GM13976 (cell line): Measurements from ENCODE around the gene NTMT1.

ENCODE experiments used
- DNase-seq: peaks from one replicate; pipeline ENCODE4 v3.0.0; 2012; ENCODE audit warnings: low spot score
- in situ Hi-C: fragments of 300-500 bp; cut with MboI; formaldehyde crosslinking; loops from one replicate; pipeline ENCODE4 v1.12.0; 2022; ENCODE audit warnings: low sequenced_read_pairs, mixed read lengths, inconsistent platforms; ENCODE audit not compliant: unreplicated experiment
- TF ChIP-seq, protein P1 (sequence below): IDR thresholded peaks from 2 replicates; pipeline ENCODE4 v1.5.1; 2012; ENCODE audit warnings: borderline replicate concordance, mild to moderate bottlenecking; ENCODE audit not compliant: insufficient read depth; ENCODE audit errors: extremely low read depth, missing control alignments, control extremely low read depth

The NTMT1 gene

DNA sequence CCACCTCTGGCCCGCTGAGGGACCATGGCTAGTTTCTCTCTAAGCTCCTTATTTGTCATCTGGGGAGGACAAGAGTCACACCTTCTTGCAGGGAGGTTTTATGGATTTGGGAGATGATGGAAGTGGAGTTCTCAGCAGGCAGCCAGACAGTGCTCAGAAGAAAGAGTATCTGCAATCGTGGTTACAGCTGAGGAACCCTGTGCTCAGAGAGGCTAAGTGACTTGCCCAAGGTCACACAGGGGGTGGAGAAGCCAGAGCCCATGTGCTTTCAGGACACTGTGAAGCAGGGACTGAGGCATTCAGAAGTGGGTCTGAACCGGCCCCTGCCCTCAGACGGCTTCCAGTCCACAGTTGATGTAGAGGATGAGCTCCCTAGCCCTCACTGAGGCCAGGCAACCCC, 50.3 kb downstream of the NTMT1 start:
- no peak for DNase-seq
- in situ Hi-C loops, result no loop called here
- TF ChIP-seq, protein P1, sequence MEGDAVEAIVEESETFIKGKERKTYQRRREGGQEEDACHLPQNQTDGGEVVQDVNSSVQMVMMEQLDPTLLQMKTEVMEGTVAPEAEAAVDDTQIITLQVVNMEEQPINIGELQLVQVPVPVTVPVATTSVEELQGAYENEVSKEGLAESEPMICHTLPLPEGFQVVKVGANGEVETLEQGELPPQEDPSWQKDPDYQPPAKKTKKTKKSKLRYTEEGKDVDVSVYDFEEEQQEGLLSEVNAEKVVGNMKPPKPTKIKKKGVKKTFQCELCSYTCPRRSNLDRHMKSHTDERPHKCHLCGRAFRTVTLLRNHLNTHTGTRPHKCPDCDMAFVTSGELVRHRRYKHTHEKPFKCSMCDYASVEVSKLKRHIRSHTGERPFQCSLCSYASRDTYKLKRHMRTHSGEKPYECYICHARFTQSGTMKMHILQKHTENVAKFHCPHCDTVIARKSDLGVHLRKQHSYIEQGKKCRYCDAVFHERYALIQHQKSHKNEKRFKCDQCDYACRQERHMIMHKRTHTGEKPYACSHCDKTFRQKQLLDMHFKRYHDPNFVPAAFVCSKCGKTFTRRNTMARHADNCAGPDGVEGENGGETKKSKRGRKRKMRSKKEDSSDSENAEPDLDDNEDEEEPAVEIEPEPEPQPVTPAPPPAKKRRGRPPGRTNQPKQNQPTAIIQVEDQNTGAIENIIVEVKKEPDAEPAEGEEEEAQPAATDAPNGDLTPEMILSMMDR, result no peak

DNA sequence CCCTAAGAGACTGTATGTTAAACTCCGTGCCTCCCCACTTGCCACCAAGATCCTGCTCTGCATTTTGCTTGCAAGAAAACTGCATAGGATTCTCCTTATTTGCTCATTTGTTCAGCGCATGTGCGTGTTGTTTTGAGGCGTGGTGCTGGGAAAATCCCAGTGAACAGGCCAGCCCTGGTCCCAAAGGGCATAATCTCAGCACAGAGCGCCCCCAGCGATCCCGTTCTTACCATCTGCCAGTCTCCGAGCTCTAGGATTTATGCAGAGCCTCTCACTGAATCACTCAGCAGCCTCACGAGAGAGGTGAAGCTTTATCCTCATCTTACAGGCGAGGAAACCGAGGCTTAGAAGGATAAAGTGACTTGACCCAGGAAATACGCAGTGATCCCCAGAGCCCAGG, 51.0 kb downstream of the NTMT1 start:
- TF ChIP-seq, protein P1, result no peak
- DNase-seq, result no peak
- in situ Hi-C loops, result no loop called here

DNA sequence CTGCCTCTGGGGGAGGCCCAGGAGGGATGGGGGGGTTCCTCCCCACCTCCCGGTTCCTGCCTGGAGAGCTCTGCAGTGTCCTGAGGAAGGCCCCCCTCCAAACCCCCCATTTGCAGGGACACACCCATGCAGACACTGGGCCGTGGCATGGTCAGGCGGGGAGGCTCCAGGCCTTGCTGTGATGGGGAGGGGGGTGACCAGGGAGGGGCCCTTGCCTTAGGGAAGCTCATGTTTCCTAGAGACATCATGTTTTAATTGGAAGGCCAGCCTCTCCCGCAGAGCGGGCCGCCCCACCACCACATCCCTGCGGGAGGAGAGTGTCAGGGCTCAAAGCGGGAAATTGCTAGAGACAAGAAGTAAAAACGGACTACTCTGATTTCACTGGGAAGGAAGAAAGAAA, 51.5 kb downstream of the NTMT1 start:
- TF ChIP-seq, protein P1, result no peak
- no peak for DNase-seq
- in situ Hi-C loops, result no loop called here

DNA sequence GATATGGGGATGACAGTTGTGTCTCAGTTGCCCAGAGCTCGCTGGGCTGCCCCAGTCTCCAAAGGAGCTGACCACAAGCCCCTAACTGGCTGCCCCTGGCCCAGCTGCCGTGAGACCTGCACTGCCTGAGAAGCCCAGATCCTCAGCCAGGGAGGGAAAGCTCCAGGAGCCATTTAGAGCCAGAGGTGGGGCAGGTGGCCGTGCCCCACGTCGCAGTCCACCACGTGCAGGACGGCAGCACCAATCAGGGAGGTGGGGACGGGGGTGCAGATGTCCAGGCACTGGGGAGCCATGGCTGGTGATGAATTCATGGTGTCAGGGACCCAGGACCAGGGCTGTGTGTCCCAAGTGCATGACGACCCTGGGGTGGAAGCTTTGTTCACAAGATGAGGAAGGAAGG, 52.9 kb downstream of the NTMT1 start:
- in situ Hi-C loops, result no loop called here
- TF ChIP-seq, protein P1, result no peak
- no peak for DNase-seq

DNA sequence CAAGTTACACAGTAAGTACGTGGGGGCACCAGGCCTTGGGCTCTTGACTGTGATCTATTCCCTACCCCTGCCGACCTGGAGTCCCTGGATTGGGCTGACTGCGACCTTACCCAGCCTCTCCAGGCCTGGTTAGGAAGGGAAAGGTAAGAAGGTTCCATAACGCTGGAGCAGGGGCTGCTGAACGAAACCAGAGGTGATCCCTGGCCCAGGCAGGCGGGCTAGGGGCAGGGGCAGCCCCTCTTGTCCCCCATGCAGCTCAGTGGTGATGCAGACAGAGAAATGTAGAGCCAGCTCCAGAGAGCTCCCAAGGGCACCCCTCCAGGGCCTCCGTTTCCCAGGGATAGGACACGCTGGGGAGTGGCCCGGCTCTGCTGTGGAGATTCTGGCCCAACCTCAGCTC, 53.6 kb downstream of the NTMT1 start:
- DNase-seq, result no peak
- in situ Hi-C loops, result no loop called here
- TF ChIP-seq, protein P1, result no peak

DNA sequence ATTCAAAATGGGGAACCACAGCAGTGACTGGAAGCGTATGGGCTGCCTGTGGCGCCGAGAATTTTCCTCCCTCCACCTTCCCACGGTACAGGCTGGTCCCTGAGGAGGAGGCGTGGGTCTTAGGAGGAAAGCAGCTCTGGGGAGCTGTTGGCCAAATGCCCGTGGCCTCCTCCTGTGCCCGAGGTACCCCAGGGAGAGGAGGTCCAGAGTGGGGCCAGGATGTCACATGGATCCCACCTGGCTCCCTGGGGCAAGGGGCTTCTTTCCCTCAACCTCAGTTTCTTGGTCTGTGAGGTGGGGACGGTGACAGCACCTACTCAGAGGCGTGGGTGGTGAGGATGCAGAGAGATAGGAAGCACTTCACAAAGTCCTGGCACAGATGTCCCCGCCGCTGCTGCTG, 56.0 kb downstream of the NTMT1 start:
- TF ChIP-seq, protein P1, result no peak
- in situ Hi-C loops, result no loop called here
- no peak for DNase-seq

DNA sequence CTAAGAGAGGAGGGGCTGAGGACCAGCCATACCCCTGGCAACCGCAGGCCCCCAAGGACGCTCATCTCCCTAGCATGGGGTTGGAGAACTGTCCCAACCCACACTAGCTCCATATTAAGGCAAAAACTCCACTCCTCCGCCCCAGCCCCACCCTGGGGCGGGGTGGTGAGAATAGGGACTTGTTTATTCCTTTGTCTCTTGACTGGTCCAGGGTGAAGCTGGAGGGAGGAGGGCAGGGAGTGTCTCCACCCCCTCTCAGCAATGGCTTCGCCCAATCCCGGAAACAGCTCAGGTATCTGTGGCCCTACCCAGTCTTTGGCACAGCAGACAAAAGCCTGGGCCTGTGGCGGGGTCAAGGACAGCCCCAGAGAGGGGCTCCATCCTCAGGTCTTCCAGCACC, 56.4 kb downstream of the NTMT1 start:
- no peak for DNase-seq
- TF ChIP-seq, protein P1, result no peak
- in situ Hi-C loops, result no loop called here
